ACHN (cell line): ENCODE data around the gene SLC25A10.
"Not testable (repeated sequence)": the region's sequence is repeated elsewhere in the genome, so short reads cannot be mapped to it uniquely, and the experiment has no call there.

ENCODE experiments used
- DNase-seq: peaks from one replicate; pipeline ENCODE4 v3.0.0-alpha.2; 2015
- in situ Hi-C: cut with HindIII; loops from 2 replicates; pipeline ENCODE4 v1.10.0; 2017; ENCODE audit warnings: low sequenced_read_pairs, low pct_ligation_motif_present, low pct_unique_long_range_greater_than_20kb

Gene SLC25A10

GRCh38 chr17:81737947-81738800 is 26.1 kb downstream of the SLC25A10 start:
- in situ Hi-C loops = no loop called here
- DNase-seq = no peak

GRCh38 chr17:81738801-81739393 is 26.8 kb downstream of the SLC25A10 start:
- no peak for DNase-seq
- in situ Hi-C loops = no loop called here

- in situ Hi-C loops, DNase-seq: not testable (repeated sequence)
Measured at GRCh38 chr17:81739593-81739992, 27.5 kb downstream of the SLC25A10 start.

DNA sequence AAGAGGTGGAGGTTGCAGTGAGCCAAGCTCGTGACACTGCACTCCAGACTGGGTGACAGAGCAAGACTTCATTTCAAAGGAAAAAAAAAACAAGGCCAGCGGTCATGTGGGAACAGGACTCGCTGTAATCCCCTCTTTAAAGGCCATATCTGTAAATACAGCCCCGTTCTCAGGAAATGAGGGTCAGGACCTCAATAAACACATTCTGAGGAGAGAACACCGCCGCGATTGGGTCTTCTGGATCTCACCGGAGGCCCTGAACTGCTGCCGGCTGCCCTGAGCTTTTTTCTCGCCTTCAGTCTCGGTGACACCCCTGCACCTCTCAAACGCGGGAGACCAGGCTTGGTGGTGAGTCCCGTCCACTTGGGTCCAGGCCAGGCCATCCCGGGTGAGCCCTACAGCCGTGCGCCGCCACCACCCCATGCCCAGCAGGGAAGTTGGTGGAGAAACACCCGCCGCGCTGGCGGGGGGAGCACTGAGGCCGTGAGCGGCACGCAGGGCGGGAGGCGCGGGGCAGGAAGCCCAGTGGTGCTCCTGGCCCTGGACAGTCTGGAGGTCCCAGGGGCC is 28.4 kb downstream of the SLC25A10 start:
- in situ Hi-C loops = no loop called here

DNA sequence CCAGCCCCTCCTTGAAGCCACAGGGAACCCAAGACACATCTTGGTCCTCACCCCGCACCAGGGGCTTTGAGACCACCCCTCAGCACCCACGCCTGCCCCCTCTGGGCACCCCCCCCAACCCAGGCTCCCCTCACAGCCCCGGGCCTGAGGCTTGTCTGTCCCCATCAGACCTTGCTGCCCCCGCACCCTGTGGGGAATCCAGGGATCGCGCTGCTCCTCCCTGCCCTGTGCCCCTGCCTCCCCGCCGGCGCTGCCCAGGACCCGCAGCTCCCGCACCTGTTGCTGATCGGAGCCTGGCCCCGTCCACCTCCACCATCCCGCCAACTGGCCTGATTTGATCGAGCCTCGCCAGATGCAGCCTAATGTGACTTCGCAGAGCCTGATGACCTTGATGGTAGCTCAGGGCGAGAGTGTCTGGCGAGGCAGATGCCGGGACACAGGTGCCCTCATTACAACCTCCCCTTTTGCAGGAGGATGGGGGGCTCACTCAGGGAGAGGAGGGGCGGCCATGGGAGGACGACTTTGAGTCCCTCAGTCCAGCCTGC is 29.0 kb downstream of the SLC25A10 start:
- in situ Hi-C loops = no loop called here

More for the DNA sequence above, 28.4 kb downstream of the SLC25A10 start:
- DNase-seq = no peak

DNA sequence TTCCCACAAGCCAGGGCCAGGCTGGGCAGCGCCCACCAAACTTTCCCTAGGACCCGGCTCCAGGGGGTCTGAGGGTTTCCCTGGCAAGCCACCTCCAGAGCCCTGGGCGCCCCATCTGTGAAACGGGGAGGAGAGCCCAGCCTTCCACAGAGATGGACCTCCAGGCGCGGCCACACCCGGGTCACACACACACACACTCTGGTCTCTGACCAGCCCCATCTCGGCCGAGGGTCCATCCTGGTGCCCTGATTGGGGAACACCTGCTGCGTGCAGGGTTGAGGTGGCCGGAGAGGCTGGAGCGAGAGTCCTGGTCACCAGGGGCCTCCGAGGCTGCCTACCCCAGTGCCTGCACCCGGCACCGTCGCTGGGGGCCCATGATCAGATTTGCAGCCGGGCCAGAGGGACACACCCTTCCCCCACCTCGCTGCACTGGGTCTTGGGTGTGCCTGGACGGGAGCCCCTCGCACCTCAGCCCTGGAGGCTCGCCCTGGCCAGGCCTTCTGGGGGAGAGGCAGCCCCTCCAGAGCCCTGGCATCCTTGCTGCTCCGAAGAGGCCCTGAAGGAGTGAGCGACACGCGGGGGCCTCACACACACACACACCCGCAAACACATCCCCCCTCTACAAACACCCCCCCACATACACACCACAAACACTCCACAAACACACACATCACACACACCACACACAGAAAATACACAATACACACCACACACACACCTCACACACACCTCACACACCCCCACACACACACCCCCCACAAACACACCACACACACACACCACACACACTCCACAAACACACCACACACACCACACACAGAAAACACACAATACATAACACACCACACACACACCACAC is 29.7 kb downstream of the SLC25A10 start:
- in situ Hi-C loops = no loop called here
- no peak for DNase-seq

More for the DNA sequence above, 29.0 kb downstream of the SLC25A10 start:
- no peak for DNase-seq
